ENCODE data around the gene TMEM125. TPM values are rescaled to one million over a fixed set of nuclear protein-coding genes. Genes with fewer than 3 reads are reported as not detected.

Gene TMEM125
- polyA plus RNA-seq, 1 experiment: 0.17 TPM

DNA sequence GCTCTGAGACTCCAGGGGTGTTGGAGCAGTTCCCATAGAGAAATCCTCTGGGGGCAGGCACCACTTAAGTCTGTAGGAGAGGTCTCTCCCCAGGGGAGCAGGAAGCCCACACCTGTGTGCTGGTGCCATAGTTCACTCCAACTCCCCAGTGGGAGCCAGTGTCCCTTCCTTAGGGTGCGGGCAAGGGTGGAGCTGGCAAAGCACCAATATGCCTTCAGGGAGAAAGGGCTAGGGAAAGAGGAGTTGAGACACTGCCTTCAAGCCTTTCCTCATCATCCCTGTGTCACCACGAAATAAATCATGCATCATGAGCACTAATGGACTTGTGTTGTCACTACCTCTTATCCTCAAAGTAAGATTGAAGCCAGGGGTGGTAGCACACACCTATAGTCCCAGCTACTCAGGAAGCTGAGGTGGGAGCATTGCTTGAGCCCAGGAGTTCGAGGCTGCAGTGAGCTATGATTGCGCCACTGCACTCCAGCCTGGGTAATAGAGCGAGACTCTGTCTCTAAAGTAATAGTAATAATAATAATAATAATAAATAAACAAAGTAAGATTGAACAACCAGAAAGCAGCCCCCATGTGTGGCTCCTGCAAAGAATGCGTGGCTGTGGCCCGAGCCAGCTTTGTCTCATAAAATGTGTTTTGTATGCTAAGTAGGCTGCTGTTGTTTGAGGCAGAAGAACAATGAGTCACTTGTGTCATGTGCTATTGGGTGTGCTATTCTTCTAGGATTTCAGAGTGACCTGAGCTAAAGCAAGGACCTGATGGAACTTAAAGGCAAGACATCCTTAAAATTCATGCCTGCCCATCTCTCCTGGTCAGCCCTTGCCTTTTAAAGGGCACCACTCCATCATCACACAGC lies 24.3 kb downstream of the TMEM125 start:
- no peak overlapping the region for H3K4me3 ChIP-seq (ENCODE audit: low read depth, low read length)
- ChIA-PET CTCF (interaction anchor here (0.6 to 1.4 kb wide), 5 partner anchors 9 to 752 kb away, joined by 3 read pairs; no protein-coding TSS in a partner anchor), POLR2A (no interaction called here)
- peaks cover 2% of the 10 kb centered on the region; the same call in 1 of the 2 replicates for H3K27me3 ChIP-seq (ENCODE audit: control insufficient read depth, insufficient read depth, low read length)
- TF ChIP-seq, protein P1, sequence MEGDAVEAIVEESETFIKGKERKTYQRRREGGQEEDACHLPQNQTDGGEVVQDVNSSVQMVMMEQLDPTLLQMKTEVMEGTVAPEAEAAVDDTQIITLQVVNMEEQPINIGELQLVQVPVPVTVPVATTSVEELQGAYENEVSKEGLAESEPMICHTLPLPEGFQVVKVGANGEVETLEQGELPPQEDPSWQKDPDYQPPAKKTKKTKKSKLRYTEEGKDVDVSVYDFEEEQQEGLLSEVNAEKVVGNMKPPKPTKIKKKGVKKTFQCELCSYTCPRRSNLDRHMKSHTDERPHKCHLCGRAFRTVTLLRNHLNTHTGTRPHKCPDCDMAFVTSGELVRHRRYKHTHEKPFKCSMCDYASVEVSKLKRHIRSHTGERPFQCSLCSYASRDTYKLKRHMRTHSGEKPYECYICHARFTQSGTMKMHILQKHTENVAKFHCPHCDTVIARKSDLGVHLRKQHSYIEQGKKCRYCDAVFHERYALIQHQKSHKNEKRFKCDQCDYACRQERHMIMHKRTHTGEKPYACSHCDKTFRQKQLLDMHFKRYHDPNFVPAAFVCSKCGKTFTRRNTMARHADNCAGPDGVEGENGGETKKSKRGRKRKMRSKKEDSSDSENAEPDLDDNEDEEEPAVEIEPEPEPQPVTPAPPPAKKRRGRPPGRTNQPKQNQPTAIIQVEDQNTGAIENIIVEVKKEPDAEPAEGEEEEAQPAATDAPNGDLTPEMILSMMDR (IDR thresholded peaks at IDR 0.05; ENCODE audit: insufficient read depth, low read depth, low read length): no peak
- H3K36me3 ChIP-seq (ENCODE audit: control insufficient read depth, insufficient read depth, low read length): no peaks in the 10 kb centered on the region
- DNase-seq (ENCODE audit: low read depth): peak; percentile 40

DNA sequence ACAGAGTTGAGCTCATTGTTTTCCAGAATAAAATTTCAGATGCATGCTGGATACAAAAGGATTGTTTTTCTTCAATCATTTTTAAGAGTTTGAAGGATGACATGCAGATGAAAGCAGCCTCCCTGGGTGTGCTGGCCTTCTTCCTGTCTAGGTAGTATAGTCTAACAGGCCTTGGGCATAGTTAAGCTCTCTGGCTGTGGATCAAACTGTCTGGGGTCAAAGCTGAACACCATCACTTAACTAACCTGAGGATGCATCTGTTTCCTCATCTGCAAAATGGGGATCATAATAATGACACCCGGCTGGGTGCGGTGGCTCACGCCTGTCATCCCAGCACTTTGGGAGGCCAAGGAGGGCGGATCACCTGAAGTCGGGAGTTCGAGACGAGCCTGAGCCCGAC lies 25.0 kb downstream of the TMEM125 start:
- ChIA-PET CTCF (interaction anchor here (0.8 to 1.4 kb wide), 4 partner anchors 9 to 68 kb away, joined by 3 read pairs; no protein-coding TSS in a partner anchor), POLR2A (no interaction called here)
- no peaks in the 10 kb centered on the region for H3K27me3 ChIP-seq (ENCODE audit: control insufficient read depth, insufficient read depth, low read length)
- H3K4me3 ChIP-seq (ENCODE audit: low read depth, low read length): no peak overlapping the region
- H3K36me3 ChIP-seq (ENCODE audit: control insufficient read depth, insufficient read depth, low read length): no peaks in the 10 kb centered on the region
- TF ChIP-seq, protein P1 (IDR thresholded peaks at IDR 0.05; ENCODE audit: insufficient read depth, low read depth, low read length): no peak
- DNase-seq (ENCODE audit: low read depth): no peak

DNA sequence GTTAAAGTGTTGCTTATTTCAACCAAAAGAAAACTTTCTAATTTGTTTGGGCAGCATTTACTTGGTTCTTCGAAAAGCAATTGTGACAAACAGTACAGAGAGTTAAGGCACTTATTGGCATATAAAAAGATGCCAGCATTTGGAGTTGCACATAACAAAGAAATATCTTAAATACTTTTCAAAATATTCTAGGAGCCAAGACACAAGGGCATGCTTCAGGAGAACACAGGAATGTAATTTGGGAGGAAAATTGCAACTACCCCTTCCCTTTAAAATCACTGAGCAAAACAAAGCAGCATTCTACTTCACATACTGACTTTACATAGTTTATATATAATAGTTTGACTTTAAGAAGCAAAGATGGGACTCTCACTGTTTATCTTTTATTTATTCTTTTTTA lies 26.4 kb downstream of the TMEM125 start:
- CTCF ChIA-PET: no interaction called here
- TF ChIP-seq, protein P1 (IDR thresholded peaks at IDR 0.05; ENCODE audit: insufficient read depth, low read depth, low read length): no peak
- DNase-seq (ENCODE audit: low read depth): no peak

DNA sequence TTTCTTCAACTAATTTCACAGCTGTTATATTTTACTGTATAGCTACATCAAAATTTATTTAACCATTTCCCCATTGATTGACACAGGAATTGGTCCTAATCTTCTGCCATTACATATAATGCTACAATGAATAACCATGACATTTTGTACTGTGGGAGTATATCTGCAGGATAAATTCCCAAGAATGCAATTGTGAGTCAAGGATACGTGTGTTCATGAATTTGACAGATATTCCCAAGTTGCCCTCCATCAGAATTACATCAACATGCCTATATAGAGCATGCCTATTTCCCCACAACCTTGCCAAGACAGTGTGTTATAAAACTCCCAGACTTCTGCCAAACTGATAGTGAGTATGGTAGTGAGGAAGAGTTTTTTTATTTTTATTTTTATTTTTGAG lies 28.3 kb downstream of the TMEM125 start:
- DNase-seq (ENCODE audit: low read depth): no peak
- TF ChIP-seq, protein P1 (IDR thresholded peaks at IDR 0.05; ENCODE audit: insufficient read depth, low read depth, low read length): no peak

More for the DNA sequence above, 26.4 kb downstream of the TMEM125 start:
- Histone ChIP-seq H3K4me3 (ENCODE audit: low read depth, low read length) (no peak overlapping the region), H3K27me3 (ENCODE audit: control insufficient read depth, insufficient read depth, low read length) (no peaks in the 10 kb centered on the region), H3K36me3 (ENCODE audit: control insufficient read depth, insufficient read depth, low read length) (no peaks in the 10 kb centered on the region)
- POLR2A ChIA-PET: interaction anchor here (0.6 kb wide), 1 partner anchor 614 kb away, joined by 6 read pairs; the partner anchor contains the start of gene YBX1

DNA sequence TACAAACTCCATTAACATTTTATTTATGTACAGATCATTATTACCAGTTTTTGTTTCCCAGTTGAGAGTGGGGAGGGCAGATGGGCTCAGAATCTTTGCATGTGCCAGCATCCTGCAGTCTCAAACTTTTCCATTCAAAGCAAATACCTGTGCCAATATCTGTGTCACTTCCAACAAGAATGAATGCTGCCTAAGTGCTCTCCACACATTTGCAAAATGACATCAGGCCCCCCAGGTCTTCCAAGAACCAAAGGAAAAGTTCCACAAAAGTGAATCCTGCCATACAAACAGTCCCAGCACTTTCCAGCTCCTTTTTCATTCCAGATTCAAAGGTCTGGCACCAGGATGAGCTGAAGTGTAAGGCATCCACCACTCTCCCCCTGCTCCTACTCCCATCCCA lies 29.3 kb downstream of the TMEM125 start:
- DNase-seq (ENCODE audit: low read depth): no peak
- TF ChIP-seq, protein P1 (IDR thresholded peaks at IDR 0.05; ENCODE audit: insufficient read depth, low read depth, low read length): no peak
- ChIA-PET POLR2A (no interaction called here), CTCF (no interaction called here)
- Histone ChIP-seq H3K36me3 (ENCODE audit: control insufficient read depth, insufficient read depth, low read length) (no peaks in the 10 kb centered on the region), H3K4me3 (ENCODE audit: low read depth, low read length) (no peak overlapping the region), H3K27me3 (ENCODE audit: control insufficient read depth, insufficient read depth, low read length) (peaks cover 1% of the 10 kb centered on the region; the same call in 1 of the 2 replicates)

More for the DNA sequence above, 28.3 kb downstream of the TMEM125 start:
- no peaks in the 10 kb centered on the region; the same call in 1 of the 2 replicates for H3K27me3 ChIP-seq (ENCODE audit: control insufficient read depth, insufficient read depth, low read length)
- H3K36me3 ChIP-seq (ENCODE audit: control insufficient read depth, insufficient read depth, low read length): no peaks in the 10 kb centered on the region
- ChIA-PET POLR2A (no interaction called here), CTCF (no interaction called here)
- no peak overlapping the region for H3K4me3 ChIP-seq (ENCODE audit: low read depth, low read length)

Measured in BJ (cell line).